ENCODE data around the gene TNK1.
A peak's percentile ranks its signal among the peaks of the same experiment; 100 is the strongest.

Gene TNK1

DNA sequence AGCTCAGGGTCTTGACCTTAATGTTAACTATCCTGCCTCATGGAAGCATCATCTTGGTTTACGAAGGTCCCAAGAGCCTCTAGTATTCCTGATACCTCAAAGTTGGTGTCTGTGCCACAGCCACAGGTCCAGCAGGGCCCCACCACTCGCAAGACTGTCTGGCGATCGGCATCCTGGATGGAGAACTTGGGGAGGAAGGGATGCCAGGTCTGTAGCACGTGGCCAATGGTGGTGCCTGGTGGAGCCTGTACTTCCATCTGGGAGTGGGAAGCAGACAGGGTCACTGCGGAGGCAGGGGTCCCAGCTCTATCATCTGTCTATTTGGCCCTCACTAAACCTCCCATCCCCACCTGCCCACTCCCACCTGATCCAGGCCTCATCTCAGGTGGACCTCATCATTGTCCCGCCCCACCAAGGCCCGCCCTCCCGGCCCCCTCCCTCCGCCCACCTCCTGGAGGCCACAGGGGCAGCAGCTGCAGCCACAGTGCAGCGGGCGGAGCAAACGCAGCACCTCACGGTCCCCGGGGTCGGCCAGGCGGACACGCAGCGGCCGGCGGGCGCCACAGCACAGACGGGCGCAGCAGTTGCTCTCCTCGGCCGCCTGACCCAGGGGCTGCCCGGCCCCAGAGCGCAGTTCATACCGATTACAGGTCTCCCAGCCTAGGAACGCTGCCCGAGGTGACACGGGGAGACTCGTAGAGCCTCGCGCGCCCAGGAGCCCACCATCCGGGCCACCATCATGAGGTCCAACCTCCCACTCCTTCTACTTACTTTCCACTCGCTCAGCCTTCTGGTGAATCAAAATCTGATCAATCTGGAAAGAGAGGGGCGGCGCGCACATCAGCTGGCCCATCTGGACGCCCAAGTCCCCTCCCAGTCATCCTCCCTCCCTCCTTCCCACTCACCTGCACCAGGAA, 12.1 kb downstream of the TNK1 start:
- no peak for DNase-seq

DNA sequence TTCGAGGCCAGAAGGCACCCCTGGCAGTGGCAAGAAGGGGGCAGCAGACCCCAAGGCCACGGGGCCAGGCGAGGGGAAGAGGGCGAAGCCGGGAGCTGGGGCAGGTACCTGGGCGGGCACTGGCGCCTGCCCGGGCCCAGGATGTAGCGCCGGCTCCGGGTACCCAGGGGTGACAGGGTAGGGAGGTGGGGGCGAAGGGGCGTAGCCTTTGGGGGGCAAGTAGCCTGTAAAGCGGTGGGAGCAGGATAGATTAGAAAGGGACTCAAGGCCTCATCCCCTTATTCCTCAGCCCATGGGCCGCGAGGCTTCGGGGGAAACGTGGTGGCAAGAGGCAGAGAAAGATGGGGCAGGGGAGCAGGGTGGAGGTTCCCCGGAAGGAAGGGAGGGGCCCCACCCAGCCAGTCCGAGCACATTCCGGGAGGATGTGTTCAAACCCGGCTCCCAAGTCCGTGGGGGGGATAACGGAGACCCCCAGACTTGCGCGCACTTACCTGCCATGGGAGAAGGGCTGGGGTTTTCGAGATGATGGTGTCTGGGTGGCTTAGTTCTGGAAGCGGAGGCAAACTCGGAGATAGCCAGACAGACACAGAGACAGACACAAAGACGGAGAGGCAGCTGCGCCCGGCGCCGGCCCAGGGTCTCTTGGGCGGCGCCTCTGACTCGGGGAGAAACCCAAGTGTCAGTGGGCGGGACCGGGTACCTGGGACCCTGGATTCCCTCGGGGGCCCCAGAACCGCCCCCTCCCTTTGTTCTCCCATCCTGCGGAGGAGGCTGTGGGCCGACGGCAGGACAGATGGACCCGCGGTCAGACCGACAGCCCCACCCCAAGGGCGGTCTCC, 12.9 kb downstream of the TNK1 start:
- peak in 2 of 4 experiments; percentile 50 to 71 for DNase-seq

DNA sequence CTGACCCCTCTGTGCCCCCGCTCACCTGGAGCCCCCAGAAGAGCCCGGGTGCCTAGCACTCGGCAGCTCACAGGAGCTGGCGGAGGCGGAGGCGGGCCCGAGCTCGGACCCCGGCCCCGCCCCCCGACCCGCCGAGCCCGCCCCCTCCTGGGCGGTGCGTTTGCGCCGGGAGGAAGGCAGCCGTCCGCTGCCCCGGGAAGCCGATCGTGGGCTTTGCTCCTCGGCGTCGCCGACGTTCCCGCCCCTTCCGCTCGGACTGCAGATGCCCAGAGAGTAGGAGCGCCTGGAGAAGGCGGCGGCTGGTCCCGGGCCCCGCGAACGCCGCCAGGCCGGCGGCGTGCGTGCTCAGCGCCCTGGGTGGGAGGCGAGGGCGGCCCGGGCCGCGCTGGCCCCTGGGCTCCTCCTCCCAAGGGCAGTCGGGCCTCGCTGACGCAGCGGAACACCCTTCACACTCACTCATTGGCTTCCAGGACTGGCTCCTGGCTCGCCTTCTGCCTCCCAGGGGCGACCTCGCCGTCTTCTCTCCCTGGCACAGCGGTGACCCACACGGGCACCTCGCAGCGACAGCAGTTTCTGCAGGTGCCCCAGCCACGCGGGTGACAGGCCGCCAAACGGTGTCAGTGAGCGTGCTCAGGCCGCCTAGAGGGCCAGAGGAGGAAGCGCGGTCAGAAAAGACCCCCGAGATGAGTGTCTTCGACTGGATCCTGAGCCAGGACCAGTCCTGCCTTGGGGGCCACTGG, 13.7 kb downstream of the TNK1 start, which contains the start of gene PLSCR3:
TSS of gene PLSCR3 (minus strand) at position 74 of the 740 bp plus-strand sequence. CDS start 415 bp downstream, outside the sequence.
- peak; percentile 42 to 80 (median 62) for DNase-seq

DNA sequence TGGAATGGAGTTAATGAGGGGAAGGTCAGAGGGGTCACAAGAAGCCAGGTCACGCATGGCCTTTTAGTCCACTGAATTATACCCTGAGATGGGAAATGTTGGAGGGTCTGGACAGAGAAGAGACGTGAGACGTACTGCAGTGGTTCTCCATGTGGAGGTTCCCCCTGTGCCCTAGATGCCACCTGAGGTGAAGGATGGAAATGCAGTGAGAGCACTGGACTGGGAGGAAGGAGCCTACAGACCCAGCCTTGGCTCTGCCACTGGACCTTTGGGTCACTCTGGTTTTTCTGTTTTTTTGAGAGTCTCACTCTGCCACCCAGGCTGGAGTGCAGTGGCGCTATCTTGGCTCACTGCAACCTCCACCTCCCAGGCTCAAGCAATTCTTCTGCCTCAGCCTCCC, 15.3 kb downstream of the TNK1 start:
- no peak for DNase-seq

DNA sequence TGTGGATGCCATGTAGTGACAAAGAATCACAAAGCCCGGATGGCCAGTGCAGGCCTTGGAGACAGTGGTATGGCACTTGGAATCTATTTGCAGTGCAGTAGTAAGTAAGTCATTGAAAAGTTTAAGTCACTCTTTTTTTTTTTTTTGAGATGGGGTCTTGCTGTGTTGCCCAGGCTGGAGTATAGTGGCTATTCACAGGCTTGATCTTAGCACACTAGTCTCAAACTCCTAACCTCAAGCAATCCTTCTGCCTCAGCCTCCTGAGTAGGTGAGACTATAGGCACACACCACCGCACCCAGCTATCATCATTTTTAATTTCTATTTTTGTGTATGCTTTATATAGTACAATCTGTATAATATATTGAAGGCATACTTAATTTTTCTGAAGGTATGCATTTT, 17.7 kb downstream of the TNK1 start:
- no peak for DNase-seq

DNA sequence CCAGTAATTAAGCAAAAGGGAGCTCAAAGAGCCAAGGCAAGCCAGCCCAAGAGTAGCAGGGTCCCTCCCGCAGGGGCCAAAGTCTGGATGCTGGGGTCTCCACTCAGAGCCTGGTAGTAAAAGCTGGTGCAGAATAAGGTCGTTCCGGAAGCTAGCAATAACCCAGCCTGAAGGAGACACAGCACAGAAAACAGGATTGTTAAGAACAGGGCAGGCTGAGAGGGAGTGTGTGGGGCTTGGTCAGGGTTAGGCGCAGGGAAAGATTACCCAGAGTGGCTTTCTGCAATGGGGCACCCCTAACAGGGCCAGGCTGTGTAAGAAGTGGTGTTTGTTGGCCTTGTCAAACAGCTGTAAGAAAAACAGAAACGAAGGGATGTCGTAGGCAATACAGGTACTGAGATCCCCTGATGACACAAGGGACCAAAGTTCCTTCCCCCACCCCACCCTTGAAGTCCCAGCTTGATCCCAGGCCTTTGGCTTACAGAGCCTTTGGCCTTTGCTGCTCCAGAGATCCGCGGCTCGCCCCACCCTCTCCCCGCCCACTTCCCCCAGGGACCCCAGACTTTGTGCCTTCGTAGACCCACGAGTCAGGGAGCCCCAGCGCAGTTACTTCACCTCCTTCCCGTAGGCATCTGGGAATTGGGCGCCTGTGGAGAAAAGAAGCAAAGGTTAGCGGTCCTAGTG, 22.3 kb downstream of the TNK1 start:
- peak in 1 of 4 experiments; percentile 14 for DNase-seq

DNA sequence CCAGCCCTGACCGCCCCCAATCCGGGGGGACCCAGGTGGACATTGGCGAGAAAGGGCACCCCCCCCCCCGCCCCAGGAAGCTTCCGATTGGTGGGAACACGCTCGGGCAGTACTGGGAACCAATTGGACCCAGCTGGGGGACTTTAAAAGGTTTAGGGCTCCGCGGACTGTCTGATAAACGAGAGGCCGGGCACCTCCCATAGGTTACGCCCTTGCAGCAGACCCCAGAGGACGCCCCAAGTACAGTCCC, 22.8 kb downstream of the TNK1 start:
- DNase-seq = no peak

DNA sequence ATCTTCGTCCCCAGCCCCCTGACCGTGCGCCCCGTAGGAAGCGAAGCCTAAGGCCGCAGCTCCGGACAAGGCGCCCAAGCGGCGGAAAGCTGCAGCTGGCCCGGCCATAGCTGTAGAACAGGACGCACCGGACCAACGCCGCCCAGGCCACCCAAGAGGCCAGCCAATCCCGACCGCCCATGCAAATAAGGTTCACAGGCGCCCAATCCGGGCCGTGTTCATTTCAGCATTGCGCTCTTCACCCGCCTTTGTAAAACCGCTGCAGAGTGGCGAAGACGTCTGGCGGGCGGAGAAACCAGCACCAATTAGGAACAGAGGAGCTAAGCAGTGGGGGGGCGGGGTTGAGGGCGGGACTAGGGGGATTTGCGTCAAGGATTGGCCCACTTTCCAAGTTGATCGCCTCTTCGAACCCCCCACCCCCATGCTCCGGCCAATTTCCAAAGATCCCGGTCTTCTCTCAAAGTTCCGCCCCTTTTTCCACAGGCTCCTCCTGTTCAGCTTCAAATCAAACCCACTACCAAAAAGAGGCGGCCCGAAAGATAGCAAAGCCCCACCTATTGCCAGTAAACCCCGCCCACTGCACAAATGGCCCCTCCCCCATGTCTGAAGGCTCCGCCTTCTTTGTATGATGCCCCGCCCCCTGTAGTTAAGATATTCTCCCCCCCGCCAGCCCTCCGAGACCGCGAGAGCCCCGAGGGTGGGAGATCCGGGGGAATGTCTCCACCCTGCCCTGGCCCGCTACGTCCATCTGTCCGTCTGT, 23.3 kb downstream of the TNK1 start, which contains the start of gene TMEM256:
TSS of gene TMEM256 (minus strand) at position 121 of the 760 bp plus-strand sequence. CDS start at position 108, 13 bp downstream.
- DNase-seq = peak; percentile 84 to 93 (median 92)

DNA sequence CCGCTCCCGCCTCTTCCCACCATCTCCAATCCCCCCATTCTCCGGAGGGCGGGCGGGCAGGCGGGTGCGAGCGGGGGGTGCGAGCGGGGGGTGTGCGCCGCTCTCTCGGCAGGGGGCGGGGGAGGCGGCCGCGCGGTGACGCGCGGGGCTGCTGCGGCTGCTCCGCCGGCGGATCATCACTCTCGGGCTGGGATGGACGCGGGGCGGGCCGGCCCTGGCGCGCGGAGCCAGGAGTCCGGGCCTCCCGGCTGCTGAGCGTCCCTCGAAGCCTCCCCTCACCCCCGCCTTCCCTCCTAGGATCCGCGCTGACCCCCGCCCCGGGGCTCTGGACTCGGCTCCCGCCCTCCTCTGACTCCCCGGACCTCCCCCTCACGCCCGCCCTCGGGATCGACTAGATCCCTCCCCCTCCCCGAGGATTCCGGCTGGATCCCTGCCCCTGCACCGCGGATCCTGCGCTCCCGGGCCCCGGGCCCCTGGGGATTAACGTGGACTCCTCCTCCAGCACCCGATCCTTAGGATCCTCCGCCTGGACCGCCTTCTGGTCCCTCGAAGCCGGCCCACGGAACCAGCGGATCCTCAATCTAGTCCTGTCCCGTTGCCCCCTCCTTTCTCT, 24.0 kb downstream of the TNK1 start:
- DNase-seq = peak in 2 of 4 experiments; percentile 70 to 81

DNA sequence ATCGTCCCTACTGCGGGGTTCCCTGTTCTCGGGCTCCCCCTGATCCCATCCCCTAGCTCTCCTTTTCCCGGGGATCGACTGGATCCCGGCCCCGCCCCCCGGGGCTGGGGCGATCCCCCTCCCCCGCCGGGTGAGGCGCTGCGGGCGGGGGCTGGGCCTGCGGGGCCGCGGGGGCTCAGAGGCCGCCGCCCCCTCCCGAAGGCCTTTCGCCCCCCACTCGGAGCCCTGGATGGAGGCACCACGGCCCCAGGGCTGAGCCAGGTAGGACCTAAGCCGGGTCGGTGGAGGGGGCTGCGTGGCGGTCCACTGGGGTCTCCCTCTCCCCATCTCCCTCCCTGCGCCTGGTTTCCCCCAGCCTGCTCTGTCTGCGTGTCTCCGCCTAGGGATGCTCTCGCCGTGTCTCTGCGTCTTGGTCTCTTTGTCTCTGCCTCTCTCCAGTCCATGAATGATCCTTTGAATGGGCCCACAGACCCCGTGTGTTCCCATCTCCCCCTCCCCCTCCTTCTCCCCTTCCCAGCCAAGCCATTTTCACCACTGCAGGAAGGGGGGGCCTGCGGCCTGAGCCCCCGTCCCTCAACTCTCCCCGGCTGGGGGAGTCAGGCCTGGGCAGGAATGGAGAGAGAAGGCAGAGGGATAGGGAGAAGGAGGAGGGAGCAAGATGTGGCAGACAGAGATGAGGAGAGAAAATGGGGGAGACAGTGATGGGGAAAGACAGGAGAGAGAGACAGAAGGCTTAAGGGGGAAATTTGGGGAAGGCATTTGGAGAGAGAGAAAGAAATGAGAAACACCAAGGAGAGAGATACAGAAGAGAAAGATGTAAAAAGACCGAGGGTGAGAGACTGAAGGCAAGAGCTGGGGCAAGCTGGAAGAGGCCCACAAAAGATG, 24.7 kb downstream of the TNK1 start:
- DNase-seq = no peak

DNA sequence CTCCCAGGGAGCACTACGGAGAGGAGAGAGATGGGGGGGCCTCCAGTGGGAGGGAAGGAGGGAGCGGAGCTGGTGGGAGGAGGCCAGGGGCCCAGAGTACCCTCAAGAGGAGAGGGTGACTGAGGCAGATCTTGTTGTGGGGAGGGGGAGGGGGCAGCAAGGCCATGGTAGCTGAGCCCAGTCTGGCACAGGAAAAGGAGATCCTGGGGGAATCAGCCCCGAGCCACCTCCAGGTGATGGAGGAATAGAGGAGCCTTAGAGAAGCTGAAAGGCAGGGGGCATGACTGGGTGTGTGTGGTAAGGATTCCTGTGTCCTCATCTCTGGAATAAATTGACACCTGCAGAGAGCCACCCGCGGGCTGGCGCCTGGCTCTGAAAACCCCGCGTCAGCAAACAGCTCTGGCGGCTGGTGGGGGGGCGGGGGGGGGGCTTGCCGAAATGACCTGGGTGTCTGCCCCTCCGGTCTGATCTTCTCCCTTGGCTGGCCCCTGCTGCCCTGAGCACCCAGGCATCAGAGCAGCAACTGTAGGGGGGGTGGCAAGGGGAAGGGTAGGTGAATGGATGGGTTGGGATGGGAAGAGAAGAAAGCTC, 25.4 kb downstream of the TNK1 start:
- DNase-seq = no peak

DNA sequence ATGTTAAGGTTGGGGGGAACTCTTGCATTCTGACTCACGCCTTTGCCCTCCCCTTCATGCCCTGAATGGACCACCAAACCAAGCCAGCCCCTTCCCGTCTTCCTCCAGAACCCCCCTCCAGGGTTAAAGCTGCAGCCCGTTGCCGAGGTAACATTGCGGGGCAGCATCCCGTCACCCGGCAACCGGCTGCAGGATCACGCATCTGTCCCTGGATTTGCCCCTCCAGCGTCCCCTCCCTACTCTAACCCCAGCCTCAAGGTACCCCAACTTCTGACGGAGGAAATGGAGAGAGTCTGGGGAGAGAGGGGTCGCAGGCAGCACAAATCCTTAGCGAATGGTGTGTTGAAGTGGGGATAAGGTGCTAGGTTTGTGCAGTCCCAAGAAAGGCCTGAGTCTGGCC, 26.2 kb downstream of the TNK1 start:
- DNase-seq = no peak

DNA sequence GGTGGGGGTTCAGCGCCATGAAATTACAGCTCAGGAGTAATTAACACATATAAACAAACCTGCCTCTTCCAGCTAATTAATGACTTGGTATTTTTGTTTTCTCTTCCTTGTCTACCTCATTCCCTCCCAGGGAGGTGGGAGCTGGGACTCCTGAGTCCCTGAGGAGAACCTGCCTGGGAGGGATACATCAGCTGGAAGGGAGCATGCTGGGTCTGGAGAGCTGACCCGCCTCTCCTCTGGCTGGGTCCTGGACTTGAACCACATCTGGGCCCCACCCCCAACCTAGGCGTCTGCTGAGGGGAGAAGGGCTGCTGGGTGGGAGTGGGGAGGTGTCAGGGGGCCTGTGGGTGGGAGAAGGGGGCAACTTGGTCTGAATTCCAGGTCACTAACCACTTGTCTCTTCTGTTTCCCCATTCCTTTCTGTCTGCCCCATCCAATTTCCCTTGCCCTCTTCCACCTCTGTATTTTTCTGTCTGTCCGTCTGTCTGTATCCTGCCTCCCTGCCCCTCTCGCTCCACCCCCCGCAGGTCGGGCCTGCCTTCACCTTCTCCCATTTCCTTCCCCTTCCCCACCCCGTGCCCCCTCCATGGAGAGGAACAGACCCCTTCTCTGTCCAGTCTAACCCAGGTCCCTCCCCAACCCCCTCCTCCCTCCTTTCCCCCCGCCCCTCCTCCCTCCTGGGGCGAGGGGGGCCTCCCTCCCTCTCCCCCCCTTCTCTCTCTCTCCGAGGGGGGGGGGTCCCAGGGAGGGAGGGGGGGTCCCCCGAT, 26.8 kb downstream of the TNK1 start, which contains the start of gene NLGN2:
TSS of gene NLGN2 (plus strand) at position 361 of the 767 bp plus-strand sequence. CDS start 411 bp downstream, outside the sequence.
- no peak for DNase-seq

DNA sequence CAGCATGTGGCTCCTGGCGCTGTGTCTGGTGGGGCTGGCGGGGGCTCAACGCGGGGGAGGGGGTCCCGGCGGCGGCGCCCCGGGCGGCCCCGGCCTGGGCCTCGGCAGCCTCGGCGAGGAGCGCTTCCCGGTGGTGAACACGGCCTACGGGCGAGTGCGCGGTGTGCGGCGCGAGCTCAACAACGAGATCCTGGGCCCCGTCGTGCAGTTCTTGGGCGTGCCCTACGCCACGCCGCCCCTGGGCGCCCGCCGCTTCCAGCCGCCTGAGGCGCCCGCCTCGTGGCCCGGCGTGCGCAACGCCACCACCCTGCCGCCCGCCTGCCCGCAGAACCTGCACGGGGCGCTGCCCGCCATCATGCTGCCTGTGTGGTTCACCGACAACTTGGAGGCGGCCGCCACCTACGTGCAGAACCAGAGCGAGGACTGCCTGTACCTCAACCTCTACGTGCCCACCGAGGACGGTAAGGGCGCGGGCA, 27.4 kb downstream of the TNK1 start:
- DNase-seq = peak in 1 of 4 experiments; percentile 15

DNA sequence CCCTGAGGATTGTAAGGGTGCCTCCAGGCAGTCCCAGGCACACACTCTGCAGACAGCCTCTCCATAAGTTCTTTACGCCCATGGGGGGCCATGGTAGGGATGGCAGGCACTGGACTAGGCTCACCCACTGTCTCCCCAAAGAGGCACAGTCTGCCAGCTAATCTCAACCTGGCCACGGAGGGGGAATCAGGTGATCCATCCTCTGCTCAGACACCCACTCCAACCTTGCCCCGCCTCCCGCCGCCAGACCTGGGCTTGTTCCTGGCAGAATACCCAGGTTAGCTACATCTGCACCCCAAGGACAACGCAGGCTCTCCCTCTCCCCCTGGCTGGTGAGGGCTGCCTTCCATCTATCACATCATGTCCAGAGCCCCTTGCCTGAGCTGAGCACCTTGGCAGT, 28.0 kb downstream of the TNK1 start:
- no peak for DNase-seq

DNA sequence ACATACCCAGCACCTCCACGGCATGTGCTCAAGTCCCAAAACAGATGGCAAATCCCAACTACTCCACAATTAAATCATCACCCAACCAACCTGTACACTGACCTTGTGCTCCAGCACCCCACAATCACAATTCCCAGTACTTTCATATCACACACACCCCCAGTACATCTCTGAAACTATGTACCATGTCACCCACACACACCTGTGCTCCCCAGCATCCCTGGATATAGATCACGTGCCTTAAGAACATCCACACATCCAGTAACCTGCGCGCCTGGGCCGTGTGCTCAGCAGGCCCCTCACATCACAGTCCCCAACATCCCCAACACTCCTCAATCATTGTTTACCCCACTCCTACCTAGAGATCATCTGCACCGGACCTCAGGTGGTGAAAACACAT, 28.8 kb downstream of the TNK1 start:
- DNase-seq = no peak

DNA sequence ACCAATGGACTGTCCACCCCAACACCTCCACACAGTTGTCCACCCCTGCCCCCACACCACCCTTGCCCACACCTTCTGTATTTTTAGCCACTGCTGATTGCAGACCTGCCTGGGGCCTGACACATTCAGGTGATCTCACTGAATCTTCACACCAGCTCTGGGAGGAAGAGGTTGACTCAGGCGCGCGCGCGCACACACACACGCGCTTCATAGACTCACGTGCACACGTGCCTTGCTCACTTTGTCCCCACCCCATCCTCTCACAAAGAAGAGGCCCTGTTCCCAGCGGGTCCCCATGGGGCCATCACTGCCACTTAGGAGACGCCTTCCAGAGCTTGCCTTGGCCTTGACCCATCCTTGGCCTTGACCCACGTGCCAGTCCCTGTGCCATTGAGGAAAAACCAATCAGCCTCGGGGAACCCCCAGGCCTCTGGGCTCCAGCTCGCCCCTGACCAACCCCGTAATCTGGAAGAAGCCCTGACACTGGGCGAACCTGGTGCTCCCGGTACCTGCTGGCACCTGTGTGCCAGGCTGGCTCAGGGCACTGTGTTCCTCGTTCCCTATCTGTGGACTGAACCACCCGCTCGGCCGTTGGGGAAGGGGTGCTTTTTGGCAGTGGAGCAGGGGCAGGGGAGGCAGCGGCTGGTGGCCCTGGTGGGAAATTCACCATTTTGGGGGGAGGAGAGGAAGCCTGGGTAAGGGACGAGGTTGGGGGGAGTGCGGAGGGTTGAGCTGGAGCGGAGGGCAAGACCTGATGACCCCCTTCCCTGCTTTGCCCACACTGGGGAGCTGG, 29.9 kb downstream of the TNK1 start:
- no peak for DNase-seq

DNA sequence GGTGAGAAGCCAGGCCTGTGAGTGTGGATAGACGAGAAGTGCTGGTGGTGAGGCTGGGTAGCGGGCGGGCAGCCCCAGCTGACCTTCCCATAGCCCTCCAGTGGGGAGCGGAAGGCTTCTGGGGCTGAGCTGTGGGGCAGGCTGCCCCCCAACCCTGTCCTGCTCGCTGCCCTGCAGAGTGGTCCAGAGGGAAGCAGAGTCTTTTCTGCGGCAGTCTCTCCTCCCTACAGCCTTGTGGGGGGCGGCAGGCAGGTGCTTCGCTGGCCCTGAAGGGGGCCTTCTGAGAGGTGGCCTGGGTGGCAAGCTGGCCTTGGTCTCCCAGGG, 30.5 kb downstream of the TNK1 start:
- DNase-seq = no peak
